SK-N-SH (cell line): ENCODE results near the gene CFAP92.

Experiments
- CHD2 ChIP-seq: fragments of 150-350 bp; IDR thresholded peaks from 2 replicates; pipeline ENCODE4 v1.6.1; 2018; ENCODE audit warnings: low read length; ENCODE audit not compliant: partially characterized antibody
- CTCF ChIP-seq: fragments of 200-600 bp; sonication (generic); IDR thresholded peaks from 2 replicates; pipeline ENCODE4 v1.6.1; 2017; ENCODE audit warnings: antibody characterized with exemption, mild to moderate bottlenecking, moderate library complexity
- FOSL2 ChIP-seq: IDR thresholded peaks from 2 replicates; pipeline ENCODE4 v1.4.0; 2012; ENCODE audit warnings: low read depth, mild to moderate bottlenecking, moderate library complexity, borderline replicate concordance
- FOXM1 ChIP-seq: IDR thresholded peaks from 2 replicates; pipeline ENCODE4 v1.4.0; 2012; ENCODE audit warnings: low read depth, mild to moderate bottlenecking
- POLR2AphosphoS5 ChIP-seq: IDR thresholded peaks from 2 replicates; pipeline ENCODE4 v1.6.1; 2012; ENCODE audit warnings: low read depth, low read length
- TCF12 ChIP-seq: IDR thresholded peaks from 2 replicates; pipeline ENCODE4 v1.4.0; 2012
- ZBTB33 ChIP-seq: IDR thresholded peaks from 2 replicates; pipeline ENCODE4 v1.4.0; 2012; ENCODE audit warnings: low read depth, borderline replicate concordance

GRCh38 chr3:128965818-128966217, 28.1 kb downstream of the CFAP92 start:
- no peak for TF ChIP-seq TCF12
- no peak for TF ChIP-seq CTCF
- TF ChIP-seq ZBTB33: no peak
- TF ChIP-seq FOSL2: no peak
- TF ChIP-seq FOXM1: no peak
- TF ChIP-seq CHD2: no peak
- TF ChIP-seq POLR2AphosphoS5: no peak
